HG03039 (cell line): Measurements from ENCODE around the gene CRACDL.
"Not testable (repeated sequence)": the region's sequence is repeated elsewhere in the genome, so short reads cannot be mapped to it uniquely, and the experiment has no call there.

ENCODE experiments used
- ATAC-seq: cut with Tn5 transposase; IDR thresholded peaks from one replicate; pipeline ENCODE4 v1.9.1; 2021; ENCODE audit warnings: mild to moderate bottlenecking, moderate library complexity; ENCODE audit not compliant: unreplicated experiment

The CRACDL gene

DNA sequence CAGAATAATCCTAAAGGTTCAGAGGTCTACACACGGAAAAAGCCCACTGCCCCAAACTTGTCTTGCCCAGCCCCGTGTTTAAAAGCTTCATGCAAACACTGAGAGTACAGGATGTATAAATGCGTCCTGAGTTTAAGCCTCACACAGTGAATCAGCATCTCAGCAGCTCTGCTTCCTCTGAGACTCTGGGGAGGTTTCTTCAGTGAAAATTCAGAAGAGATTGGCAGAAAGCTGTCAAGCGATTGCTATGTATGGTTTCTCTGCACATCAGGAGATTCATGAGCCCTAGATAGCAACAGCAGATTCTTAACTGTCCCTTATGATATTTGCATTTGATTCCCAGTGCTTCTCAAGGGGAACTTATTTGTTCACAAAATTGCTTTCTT lies 27.1 kb downstream of the CRACDL start:
- no peak for ATAC-seq

DNA sequence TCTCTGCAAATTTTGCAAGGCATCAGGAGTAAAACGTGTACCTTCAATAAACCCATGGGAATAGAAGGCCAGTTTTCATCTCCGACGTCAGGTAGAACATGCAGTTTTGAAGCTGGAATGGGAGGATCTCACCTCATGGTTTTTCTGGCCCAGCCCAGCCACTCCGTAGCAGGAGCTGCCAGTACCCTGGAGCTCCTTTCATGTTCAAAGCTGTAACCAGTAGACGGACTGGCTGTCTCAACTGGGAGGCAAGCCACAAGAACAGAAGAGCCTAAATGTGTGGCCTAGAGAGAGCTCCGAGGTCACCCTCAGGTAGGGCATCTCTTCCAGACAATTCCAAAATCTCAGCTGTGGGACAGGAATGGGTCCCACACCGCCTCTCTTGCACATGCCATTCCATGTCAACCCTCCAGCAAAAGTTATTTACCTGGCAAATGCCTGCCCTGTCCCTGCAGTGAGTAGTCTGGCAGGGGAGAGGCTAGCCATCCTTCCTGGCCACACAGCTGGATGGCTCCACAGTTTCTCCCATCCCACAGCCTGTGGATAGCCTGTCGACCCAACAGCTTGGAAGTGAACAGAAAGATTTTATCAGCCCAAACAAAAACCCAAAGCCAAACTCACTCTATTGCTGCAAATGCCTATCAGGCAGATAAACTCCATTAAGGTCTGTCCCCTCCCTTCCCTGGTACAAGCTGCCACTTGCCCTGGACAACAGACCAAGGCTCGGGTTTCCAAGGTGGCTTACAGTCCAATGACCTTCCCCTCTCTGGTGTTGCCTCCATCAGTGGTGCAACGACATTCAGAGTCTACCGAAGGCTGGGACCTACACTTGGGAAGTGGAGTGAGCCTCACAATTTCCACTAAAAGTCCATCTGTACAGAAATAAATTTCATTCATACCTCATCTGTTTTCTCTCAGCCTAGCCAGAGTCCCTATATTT lies 27.8 kb downstream of the CRACDL start:
- no peak for ATAC-seq

- no peak for ATAC-seq
These were observed 28.6 kb downstream of the CRACDL start for GRCh38 chr2:98907385-98907784.

GRCh38 chr2:98903767-98904485 lies 32.1 kb downstream of the CRACDL start:
- no peak for ATAC-seq

GRCh38 chr2:98903064-98903355 lies 33.0 kb downstream of the CRACDL start:
- ATAC-seq: no peak

GRCh38 chr2:98902209-98903063 lies 33.6 kb downstream of the CRACDL start:
- ATAC-seq: no peak

DNA sequence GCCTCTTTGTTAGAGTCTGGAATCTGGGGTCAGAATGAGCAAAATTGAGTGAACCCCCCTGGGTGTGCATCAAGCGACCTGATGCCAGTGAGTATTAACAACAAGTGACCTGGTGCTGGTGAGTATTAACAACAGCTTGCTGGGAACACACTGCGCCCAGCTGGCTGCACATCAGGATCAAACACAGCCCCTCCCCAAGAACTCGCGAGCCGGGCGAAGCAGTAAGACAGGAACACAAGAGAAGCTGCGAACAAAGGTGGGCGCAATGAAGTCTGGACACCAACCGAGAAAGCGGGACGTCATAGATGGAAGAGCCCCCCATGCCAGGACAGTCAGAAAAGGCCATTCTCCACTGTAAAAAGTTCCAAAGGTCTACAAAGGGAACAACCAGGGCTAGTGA lies 34.3 kb downstream of the CRACDL start:
- ATAC-seq: no peak

DNA sequence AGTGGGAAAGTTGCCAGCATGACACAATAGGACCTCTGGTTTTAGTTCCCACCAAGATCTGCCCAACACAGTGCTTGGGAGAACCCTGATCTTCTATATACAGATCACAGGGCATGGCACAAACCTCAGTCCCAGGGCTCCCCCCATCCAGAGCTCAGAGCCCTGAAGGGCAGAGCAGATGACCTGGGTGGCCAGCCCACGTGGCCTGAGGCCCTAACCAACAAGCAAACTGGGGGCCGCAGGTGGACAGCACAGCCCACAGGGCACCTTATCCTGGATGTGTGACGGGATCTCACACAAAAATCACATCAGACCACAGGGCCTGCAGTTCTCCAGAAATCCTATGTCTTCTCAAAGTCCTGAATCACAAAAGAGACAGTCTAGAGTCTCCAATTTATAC lies 34.7 kb downstream of the CRACDL start:
- no peak for ATAC-seq

DNA sequence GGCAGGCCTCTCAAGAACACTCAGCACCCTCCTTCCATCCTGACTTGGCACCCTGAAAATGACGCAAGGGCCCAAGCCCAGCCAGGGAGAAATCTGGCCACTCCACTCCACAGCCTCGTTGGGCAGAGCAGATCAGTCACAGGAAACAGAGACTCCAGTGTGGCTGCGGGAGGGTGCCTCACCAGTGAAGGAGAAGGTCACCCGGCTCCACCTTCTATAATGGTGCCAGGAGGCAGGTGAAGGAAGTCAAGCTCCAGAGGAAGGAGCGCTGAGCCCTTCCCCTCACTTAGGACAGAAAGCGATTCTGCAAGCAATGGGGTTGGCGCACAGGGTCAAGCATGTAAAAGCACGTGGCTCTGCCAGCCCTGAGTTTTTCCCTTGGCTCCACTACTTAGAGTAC lies 35.3 kb downstream of the CRACDL start:
- ATAC-seq: no peak

GRCh38 chr2:98899703-98900078 lies 36.3 kb downstream of the CRACDL start:
- not testable (repeated sequence) for ATAC-seq

GRCh38 chr2:98899041-98899702 lies 36.9 kb downstream of the CRACDL start:
- no peak for ATAC-seq

DNA sequence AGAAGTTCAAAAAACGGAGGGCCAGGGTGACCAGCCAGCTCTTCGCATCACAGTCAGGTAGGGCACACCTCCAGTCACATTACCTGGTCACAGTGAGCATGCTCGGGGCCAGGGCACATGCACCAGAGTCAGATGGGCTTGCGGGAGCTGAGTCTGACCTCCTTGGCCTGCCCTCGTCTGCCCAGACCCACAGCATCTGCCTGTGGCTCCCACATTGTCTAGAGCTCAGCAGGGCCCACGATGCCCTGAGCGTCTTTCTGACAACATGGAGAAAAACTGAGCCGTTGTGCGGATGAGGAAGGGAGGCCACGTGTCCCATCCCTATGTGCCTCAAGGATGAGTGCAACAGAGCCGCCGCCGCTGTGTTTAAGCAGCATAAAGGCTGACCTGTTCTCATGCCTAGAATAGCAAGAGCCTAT lies 37.6 kb downstream of the CRACDL start:
- ATAC-seq: no peak

DNA sequence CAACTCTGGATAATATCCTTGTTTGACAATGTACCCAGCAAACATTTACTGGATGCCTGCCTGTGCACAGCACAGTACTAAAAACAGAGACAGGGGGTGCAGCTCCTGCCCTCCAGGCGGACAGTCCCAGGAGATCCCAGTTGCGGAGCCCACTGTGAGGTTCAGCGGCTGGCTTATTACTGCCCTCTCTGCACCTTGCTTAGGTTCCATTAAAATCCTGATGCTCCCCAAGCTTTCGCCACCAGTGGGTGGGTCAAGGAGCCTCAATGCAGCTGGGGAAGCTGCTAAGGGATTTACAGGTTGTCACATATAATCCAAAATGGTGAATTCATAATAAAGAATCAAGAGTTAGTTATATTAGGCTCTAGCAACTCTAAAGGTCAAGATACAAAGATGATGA lies 38.3 kb downstream of the CRACDL start:
- ATAC-seq: no peak

DNA sequence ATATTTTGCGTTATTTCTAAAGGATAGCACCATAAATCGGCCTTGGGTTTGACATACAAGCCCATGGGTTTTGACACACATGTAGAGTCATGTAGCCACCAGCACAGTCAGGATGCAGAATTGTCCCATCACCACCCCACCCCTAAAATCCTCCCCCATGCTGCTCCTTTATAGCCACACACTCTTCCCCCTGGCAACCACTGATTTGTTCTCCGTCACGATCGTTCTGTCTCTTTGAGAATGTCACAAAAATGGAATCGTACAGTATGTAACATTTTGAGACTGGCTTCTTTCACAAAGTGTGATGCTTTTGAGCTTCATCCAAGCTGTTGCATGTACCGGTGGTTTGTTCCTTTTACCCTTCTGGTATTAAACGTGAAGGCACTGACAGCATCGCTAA lies 39.1 kb downstream of the CRACDL start:
- no peak for ATAC-seq

- no peak for ATAC-seq
These were observed 39.6 kb downstream of the CRACDL start for GRCh38 chr2:98896416-98896815.

GRCh38 chr2:98895901-98896300 lies 40.1 kb downstream of the CRACDL start:
- ATAC-seq: no peak

- no peak for ATAC-seq
These were observed 40.8 kb downstream of the CRACDL start for GRCh38 chr2:98895221-98895620.

- no peak for ATAC-seq
These were observed 41.6 kb downstream of the CRACDL start for GRCh38 chr2:98894331-98895000.

DNA sequence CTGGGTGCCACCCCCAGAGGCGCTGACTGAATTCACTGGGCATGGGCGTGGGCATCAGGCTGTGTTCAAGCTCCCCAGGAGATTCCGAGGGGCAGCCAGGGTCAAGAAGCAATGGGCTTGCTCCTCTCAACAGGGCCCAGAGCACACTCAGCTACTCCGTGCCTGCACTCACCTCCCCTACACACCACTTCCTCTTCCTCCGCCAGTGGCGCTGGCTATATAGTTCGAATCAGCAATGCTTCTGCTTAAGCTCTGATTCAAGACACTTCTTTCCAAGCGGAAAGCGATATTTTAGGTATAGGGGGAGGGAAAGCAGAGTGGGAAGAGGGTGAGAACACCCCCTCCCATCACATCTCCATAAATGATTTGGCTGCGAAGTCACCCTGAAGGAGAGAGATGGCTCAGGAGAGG lies 42.1 kb downstream of the CRACDL start:
- no peak for ATAC-seq

- no peak for ATAC-seq
These were observed 43.2 kb downstream of the CRACDL start for GRCh38 chr2:98892871-98893270.
